H1 (cell line): ENCODE measurements around the gene USP13.

Source experiments
- ASH2L ChIP-seq: fragments of 200-600, 300-600 bp; sonication (generic); IDR thresholded peaks from one replicate; pipeline ENCODE4 v1.7.1; 2017; ENCODE audit warnings: low read length
- CTCF ChIP-seq, 3 experiments: IDR thresholded peaks; 1 replicate in 2 of 3; 2 replicates in 1 of 3; pipeline versions ENCODE4 v1.5.1 to v1.6.1; 2011; ENCODE audit warnings: low read length in 3 of 3, mild to moderate bottlenecking in 3 of 3, inconsistent platforms in 2 of 3, low read depth in 1 of 3, moderate library complexity in 1 of 3; ENCODE audit not compliant: insufficient read depth in 1 of 3; ENCODE audit errors: control extremely low read depth in 1 of 3
- HDAC2 ChIP-seq, 2 experiments: fragments of 300-600 bp in 1 of 2; sonication (generic) in 1 of 2; IDR thresholded peaks; 2 replicates each; pipeline ENCODE4 v1.6.1; 2011 to 2012; ENCODE audit warnings: low read depth in 2 of 2, low read length in 2 of 2, mild to moderate bottlenecking in 2 of 2, moderate library complexity in 2 of 2, borderline replicate concordance in 1 of 2, inconsistent platforms in 1 of 2
- KDM5A ChIP-seq: fragments of 200-600 bp; IDR thresholded peaks from 2 replicates; pipeline ENCODE4 v1.7.1; 2012; ENCODE audit warnings: mild to moderate bottlenecking, low read length, inconsistent platforms, mixed read lengths
- MAX ChIP-seq: IDR thresholded peaks from 2 replicates; pipeline ENCODE4 v1.6.1; 2012; ENCODE audit warnings: inconsistent platforms
- SIRT6 ChIP-seq: IDR thresholded peaks from one replicate; pipeline ENCODE4 v1.7.1; 2012; ENCODE audit warnings: low read length, inconsistent platforms
- YY1 ChIP-seq: IDR thresholded peaks from 2 replicates; pipeline ENCODE4 v1.6.1; 2011; ENCODE audit warnings: low read depth, mild to moderate bottlenecking, low read length

- TF ChIP-seq CTCF (IDR thresholded peaks at IDR 0.05; ENCODE audit: control extremely low read depth in 1 of 3, insufficient read depth in 1 of 3, low read depth in 1 of 3, low read length in 3 of 3) = no peak
- no peak for TF ChIP-seq MAX
- TF ChIP-seq HDAC2 (IDR thresholded peaks at IDR 0.05; ENCODE audit: borderline replicate concordance in 1 of 2, low read depth in 2 of 2, low read length in 2 of 2) = no peak
- no peak for TF ChIP-seq SIRT6
- no peak for TF ChIP-seq ASH2L
- no peak for TF ChIP-seq KDM5A
- TF ChIP-seq YY1 = no peak
Measured at GRCh38 chr3:179801263-179801662, 148.4 kb downstream of the USP13 start.
